HG03558 (cell line): Measurements from ENCODE around the gene ACBD4.

Source experiments
- ATAC-seq: cut with Tn5 transposase; IDR thresholded peaks from one replicate; pipeline ENCODE4 v1.9.1; 2021; ENCODE audit warnings: moderate number of reproducible peaks; ENCODE audit not compliant: unreplicated experiment; ENCODE audit errors: extremely low read depth

ACBD4 gene

GRCh38 chr17:45149037-45149668 is 13.7 kb downstream of the ACBD4 start:
- ATAC-seq = no peak

- no peak for ATAC-seq
Measured at GRCh38 chr17:45149669-45150664, 14.5 kb downstream of the ACBD4 start.

- no peak for ATAC-seq
Measured at GRCh38 chr17:45150911-45151809, 15.7 kb downstream of the ACBD4 start.

- ATAC-seq = no peak
Measured at GRCh38 chr17:45155029-45155428, 19.5 kb downstream of the ACBD4 start.

- ATAC-seq = no peak
Measured at GRCh38 chr17:45155483-45155882, 20.0 kb downstream of the ACBD4 start.

- ATAC-seq = no peak
Measured at GRCh38 chr17:45156242-45156641, 20.8 kb downstream of the ACBD4 start.

- no peak for ATAC-seq
Measured at GRCh38 chr17:45160447-45161287, 25.2 kb downstream of the ACBD4 start.

- peak; percentile 74 for ATAC-seq
Measured at GRCh38 chr17:45161288-45162024, 26.0 kb downstream of the ACBD4 start, which contains the start of gene HEXIM2. HEXIM2 (plus strand) TSS chr17:45161875; CDS start chr17:45162794, 919 bp downstream.

GRCh38 chr17:45162025-45162687 is 26.7 kb downstream of the ACBD4 start:
- no peak for ATAC-seq

- ATAC-seq = no peak
Measured at GRCh38 chr17:45164734-45165269, 29.3 kb downstream of the ACBD4 start.

- no peak for ATAC-seq
Measured at GRCh38 chr17:45168991-45169752, 33.7 kb downstream of the ACBD4 start.

- no peak for ATAC-seq
Measured at GRCh38 chr17:45170280-45170930, 34.9 kb downstream of the ACBD4 start.

- no peak for ATAC-seq
Measured at GRCh38 chr17:45170931-45171337, 35.4 kb downstream of the ACBD4 start.

GRCh38 chr17:45171338-45172231 is 36.1 kb downstream of the ACBD4 start:
- ATAC-seq = no peak

- ATAC-seq = no peak
Measured at GRCh38 chr17:45172232-45172540, 36.7 kb downstream of the ACBD4 start.
